Endothelial cell of hepatic sinusoid (primary cell): ENCODE results near the gene COG5.

Experiments used
- in situ Hi-C: cut with HindIII; loops from 2 replicates; pipeline ENCODE4 v1.10.0; 2017; ENCODE audit warnings: low sequenced_read_pairs

The COG5 gene

GRCh38 chr7:107286751-107287621 is 276.7 kb downstream of the COG5 start:
- in situ Hi-C loops: no loop called here

- in situ Hi-C loops: no loop called here
Observed at GRCh38 chr7:107284911-107285479, 278.7 kb downstream of the COG5 start.

GRCh38 chr7:107277331-107277730 is 286.4 kb downstream of the COG5 start:
- in situ Hi-C loops: no loop called here

GRCh38 chr7:107276220-107276827 is 287.4 kb downstream of the COG5 start:
- in situ Hi-C loops: no loop called here

GRCh38 chr7:107274506-107274905 is 289.2 kb downstream of the COG5 start:
- in situ Hi-C loops: no loop called here

- in situ Hi-C loops: no loop called here
Observed at GRCh38 chr7:107269790-107270189, 293.9 kb downstream of the COG5 start.

- in situ Hi-C loops: no loop called here
Observed at GRCh38 chr7:107268594-107268993, 295.1 kb downstream of the COG5 start.

GRCh38 chr7:107267138-107267537 is 296.6 kb downstream of the COG5 start:
- in situ Hi-C loops: no loop called here

- in situ Hi-C loops: no loop called here
Observed at GRCh38 chr7:107264723-107265122, 299.0 kb downstream of the COG5 start.

GRCh38 chr7:107262857-107263256 is 300.9 kb downstream of the COG5 start:
- in situ Hi-C loops: no loop called here

GRCh38 chr7:107258737-107259136 is 305.0 kb downstream of the COG5 start:
- in situ Hi-C loops: no loop called here

GRCh38 chr7:107255602-107256001 is 308.1 kb downstream of the COG5 start:
- in situ Hi-C loops: no loop called here

- in situ Hi-C loops: no loop called here
Observed at GRCh38 chr7:107254398-107254985, 309.2 kb downstream of the COG5 start.

GRCh38 chr7:107253599-107253998 is 310.1 kb downstream of the COG5 start:
- in situ Hi-C loops: no loop called here

- in situ Hi-C loops: no loop called here
Observed at GRCh38 chr7:107251963-107252362, 311.8 kb downstream of the COG5 start.

- in situ Hi-C loops: loop anchor here (5.0 kb wide), 1 partner anchor 79 kb away; no protein-coding TSS in a partner anchor
Observed at GRCh38 chr7:107248551-107249316, 315.0 kb downstream of the COG5 start.

GRCh38 chr7:107246836-107247235 is 316.9 kb downstream of the COG5 start:
- in situ Hi-C loops: loop anchor here (5.0 kb wide), 1 partner anchor 80 kb away; no protein-coding TSS in a partner anchor

- in situ Hi-C loops: loop anchor here (5.0 kb wide), 1 partner anchor 83 kb away; no protein-coding TSS in a partner anchor
Observed at GRCh38 chr7:107244613-107245012, 319.1 kb downstream of the COG5 start.

- in situ Hi-C loops: no loop called here
Observed at GRCh38 chr7:107242267-107242666, 321.5 kb downstream of the COG5 start.

GRCh38 chr7:107237451-107237850 is 326.3 kb downstream of the COG5 start:
- in situ Hi-C loops: no loop called here

- in situ Hi-C loops: no loop called here
Observed at GRCh38 chr7:107236862-107237261, 326.9 kb downstream of the COG5 start.
